GM12872 (cell line): ENCODE results near the gene PLXNA4.

Experiments
- TF ChIP-seq, protein P1 (sequence below): IDR thresholded peaks from 3 replicates; pipeline ENCODE4 v1.5.1; 2011; ENCODE audit warnings: low read depth, mild to moderate bottlenecking, low read length, moderate library complexity; ENCODE audit not compliant: insufficient read depth

Gene PLXNA4

DNA sequence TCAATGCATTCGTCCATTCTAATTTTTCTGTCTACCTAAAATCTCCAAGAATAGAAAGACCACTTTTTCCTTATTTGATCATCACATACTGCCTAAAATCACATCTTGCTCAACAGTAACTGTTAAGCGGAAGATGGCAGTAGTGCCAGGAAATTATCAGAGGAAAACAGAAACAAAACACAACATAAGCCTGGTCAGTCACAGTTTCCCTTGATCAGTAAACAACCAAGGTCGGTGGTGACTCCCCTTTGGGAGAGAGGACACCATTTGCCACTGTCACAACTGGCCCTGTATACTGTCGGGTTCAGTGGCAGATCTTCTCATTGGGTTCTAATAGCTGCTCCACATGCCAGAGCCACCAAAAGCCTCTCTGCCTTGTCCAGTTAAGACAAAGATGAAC is 106.6 kb downstream of the PLXNA4 start:
- TF ChIP-seq, protein P1, sequence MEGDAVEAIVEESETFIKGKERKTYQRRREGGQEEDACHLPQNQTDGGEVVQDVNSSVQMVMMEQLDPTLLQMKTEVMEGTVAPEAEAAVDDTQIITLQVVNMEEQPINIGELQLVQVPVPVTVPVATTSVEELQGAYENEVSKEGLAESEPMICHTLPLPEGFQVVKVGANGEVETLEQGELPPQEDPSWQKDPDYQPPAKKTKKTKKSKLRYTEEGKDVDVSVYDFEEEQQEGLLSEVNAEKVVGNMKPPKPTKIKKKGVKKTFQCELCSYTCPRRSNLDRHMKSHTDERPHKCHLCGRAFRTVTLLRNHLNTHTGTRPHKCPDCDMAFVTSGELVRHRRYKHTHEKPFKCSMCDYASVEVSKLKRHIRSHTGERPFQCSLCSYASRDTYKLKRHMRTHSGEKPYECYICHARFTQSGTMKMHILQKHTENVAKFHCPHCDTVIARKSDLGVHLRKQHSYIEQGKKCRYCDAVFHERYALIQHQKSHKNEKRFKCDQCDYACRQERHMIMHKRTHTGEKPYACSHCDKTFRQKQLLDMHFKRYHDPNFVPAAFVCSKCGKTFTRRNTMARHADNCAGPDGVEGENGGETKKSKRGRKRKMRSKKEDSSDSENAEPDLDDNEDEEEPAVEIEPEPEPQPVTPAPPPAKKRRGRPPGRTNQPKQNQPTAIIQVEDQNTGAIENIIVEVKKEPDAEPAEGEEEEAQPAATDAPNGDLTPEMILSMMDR = no peak

DNA sequence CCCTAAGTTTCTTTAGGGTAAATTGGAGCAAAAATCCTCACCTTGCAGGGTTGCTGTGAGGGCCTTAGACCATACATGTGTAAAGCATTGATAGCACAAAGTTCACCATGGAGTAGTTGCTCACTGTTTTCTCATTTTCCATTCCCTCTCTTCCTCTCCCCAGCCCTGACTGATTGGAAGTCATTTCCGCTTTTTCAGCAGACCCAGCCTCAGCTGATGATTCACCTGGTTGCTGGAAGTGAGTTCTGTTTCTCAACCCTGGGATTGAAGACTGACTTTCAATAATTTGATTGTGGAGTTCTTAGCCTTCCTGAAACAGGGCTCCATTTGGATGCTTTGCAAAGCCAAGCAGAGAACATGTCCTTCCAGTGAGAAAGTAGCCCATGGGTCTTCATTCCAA is 107.0 kb downstream of the PLXNA4 start:
- TF ChIP-seq, protein P1 = no peak

- TF ChIP-seq, protein P1 = no peak
These were observed 109.9 kb downstream of the PLXNA4 start for GRCh38 chr7:132466367-132466766.

DNA sequence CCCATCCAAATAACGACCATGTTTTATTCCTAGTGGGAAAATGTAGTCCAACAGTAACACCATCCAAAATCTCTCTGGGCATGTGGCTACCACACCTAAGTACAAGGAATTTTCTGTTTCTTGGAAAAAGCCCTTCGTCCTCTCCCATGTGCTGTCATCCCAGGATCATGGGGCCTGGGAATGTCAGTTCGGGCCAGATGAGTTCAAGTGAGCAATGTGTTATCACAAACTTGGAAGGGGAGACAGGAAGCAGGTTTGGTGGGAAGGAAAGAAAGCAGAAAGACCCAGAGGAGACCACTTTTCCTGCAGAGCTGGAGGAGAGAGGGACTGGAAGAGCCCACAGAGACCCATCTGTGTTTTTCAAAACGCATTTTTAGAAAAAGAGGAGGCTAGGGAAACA is 110.8 kb downstream of the PLXNA4 start:
- TF ChIP-seq, protein P1 = no peak

- TF ChIP-seq, protein P1 = no peak
These were observed 111.5 kb downstream of the PLXNA4 start for GRCh38 chr7:132464740-132465139.

DNA sequence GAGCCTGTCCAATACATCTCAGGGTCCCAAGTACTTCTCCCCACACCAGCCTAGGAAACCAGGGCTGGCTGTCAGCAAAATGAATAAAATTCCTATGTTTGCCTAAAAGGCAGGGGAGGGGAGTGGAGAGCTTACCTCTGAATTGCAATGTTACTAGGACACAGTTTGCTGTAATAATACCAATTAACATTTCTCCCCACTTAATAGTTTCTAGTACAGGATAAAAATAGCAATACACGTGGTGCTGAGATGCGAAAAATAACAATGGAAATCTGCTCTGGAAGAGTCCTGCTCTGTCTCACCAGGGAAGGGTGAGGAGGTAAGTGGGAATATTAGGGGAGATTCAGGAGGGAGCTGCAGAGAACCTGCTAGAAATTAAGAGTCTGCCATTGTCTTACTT is 112.3 kb downstream of the PLXNA4 start:
- TF ChIP-seq, protein P1 = no peak

GRCh38 chr7:132462478-132462877 is 113.8 kb downstream of the PLXNA4 start:
- TF ChIP-seq, protein P1 = no peak

- TF ChIP-seq, protein P1 = no peak
These were observed 115.2 kb downstream of the PLXNA4 start for GRCh38 chr7:132461032-132461592.
